NB4 (cell line): ENCODE measurements around the gene STC2.

Source experiments
- DNase-seq: peaks from one replicate; pipeline ENCODE4 v3.0.0; 2010; ENCODE audit warnings: low read depth
- H3K4me3 ChIP-seq: one replicate; pipeline ENCODE4 v1.5.1; 2011; ENCODE audit warnings: mild to moderate bottlenecking, low read depth, low read length, moderate library complexity
- MYC ChIP-seq: IDR thresholded peaks from 2 replicates; pipeline ENCODE4 v1.6.1; 2011; ENCODE audit warnings: low read depth, low read length
- POLR2A ChIP-seq: IDR thresholded peaks from 2 replicates; pipeline ENCODE4 v1.6.1; 2011; ENCODE audit warnings: mild to moderate bottlenecking; ENCODE audit not compliant: insufficient read length; ENCODE audit errors: extremely low read depth
- TF ChIP-seq, protein P1 (sequence below): IDR thresholded peaks from one replicate; pipeline ENCODE4 v1.5.1; 2012; ENCODE audit warnings: low read depth, low read length
- TF ChIP-seq, protein P2 (sequence below): IDR thresholded peaks from 2 replicates; pipeline ENCODE4 v1.6.1; 2011; ENCODE audit warnings: low read depth, low read length

Gene STC2

GRCh38 chr5:173317091-173317730, 11.0 kb downstream of the STC2 start:
- H3K4me3 ChIP-seq, result no peak overlapping the region
- no peak for DNase-seq
- TF ChIP-seq MYC, result no peak
- TF ChIP-seq POLR2A, result no peak
- TF ChIP-seq, protein P1, sequence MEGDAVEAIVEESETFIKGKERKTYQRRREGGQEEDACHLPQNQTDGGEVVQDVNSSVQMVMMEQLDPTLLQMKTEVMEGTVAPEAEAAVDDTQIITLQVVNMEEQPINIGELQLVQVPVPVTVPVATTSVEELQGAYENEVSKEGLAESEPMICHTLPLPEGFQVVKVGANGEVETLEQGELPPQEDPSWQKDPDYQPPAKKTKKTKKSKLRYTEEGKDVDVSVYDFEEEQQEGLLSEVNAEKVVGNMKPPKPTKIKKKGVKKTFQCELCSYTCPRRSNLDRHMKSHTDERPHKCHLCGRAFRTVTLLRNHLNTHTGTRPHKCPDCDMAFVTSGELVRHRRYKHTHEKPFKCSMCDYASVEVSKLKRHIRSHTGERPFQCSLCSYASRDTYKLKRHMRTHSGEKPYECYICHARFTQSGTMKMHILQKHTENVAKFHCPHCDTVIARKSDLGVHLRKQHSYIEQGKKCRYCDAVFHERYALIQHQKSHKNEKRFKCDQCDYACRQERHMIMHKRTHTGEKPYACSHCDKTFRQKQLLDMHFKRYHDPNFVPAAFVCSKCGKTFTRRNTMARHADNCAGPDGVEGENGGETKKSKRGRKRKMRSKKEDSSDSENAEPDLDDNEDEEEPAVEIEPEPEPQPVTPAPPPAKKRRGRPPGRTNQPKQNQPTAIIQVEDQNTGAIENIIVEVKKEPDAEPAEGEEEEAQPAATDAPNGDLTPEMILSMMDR, result no peak
- TF ChIP-seq, protein P2, sequence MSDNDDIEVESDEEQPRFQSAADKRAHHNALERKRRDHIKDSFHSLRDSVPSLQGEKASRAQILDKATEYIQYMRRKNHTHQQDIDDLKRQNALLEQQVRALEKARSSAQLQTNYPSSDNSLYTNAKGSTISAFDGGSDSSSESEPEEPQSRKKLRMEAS, result no peak

DNA sequence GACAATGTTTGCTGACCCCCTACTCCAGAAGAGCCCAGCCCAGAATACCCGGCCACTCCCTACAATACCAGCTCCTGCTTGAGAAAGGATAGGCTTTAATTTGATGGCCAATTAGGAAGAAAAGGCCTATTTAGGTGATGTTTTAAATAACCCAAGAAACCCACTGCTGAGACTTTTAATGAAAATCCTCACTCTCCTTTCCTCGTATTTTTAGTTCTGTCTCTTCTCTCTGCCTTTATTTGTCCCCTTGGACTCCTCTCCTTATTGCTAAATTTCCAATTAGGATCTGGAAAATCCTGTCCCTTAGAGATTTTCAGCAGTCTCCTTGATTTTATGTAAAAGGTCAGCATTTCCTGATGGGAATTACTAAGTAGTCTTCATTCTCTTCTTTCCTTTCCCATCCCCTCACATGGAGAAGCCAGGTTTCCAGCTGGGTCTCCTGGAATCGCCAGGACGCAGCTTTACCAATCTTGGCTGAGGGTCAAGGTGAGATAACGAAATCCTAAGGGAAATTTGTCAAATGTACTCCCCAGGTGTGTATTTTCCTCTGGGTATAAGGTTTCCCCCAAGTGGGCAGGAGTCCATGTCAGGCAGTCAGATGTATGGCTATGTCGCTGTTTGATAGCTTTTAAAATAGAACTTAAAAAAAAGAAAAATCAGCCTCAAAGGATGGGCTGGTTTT, 11.7 kb downstream of the STC2 start:
- TF ChIP-seq MYC, result no peak
- TF ChIP-seq, protein P1, result no peak
- no peak for TF ChIP-seq POLR2A
- TF ChIP-seq, protein P2, result no peak
- DNase-seq, result no peak

GRCh38 chr5:173315495-173316338, 12.5 kb downstream of the STC2 start:
- no peak for DNase-seq
- no peak for TF ChIP-seq MYC
- no peak overlapping the region for H3K4me3 ChIP-seq

More for the DNA sequence above, 11.7 kb downstream of the STC2 start:
- H3K4me3 ChIP-seq, result no peak overlapping the region

- DNase-seq, result no peak
- TF ChIP-seq MYC (no peak), POLR2A (no peak)
- TF ChIP-seq, protein P1, result no peak
- TF ChIP-seq, protein P2, result no peak
- no peak overlapping the region for H3K4me3 ChIP-seq
These were observed 13.9 kb downstream of the STC2 start for GRCh38 chr5:173314166-173314952.

DNA sequence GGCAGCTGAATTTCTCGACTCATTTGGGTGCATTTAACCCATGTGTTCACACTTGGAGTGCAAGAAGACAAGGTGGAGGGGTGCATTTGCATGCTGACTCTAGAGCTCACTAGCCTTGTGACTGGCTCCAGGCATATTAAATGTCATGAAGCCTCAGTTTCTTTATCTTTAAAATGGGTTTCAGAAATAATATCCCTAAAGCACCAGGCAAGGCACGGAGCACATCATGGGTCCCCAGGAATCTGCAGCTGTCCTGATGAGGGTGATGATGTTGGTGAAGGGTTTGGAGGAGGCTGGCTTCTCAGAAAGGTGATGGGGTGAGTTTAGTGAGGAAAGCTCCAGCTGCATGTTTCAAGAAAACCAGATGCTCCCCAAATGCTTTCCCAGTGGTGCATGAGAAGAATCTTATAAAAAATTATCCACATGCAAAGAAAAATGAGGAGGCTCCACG, 14.8 kb downstream of the STC2 start:
- DNase-seq, result no peak
- TF ChIP-seq, protein P2, result no peak
- TF ChIP-seq, protein P1, result no peak
- TF ChIP-seq POLR2A (no peak), MYC (no peak)
- no peak overlapping the region for H3K4me3 ChIP-seq
